Neural progenitor cell (in vitro differentiated cells): ENCODE data around the gene U2AF2. TPM values are rescaled to one million over a fixed set of nuclear protein-coding genes. Genes with fewer than 3 reads are reported as not detected.
A peak's percentile ranks its signal among the peaks of the same experiment; 100 is the strongest.

Experiments used
- DNase-seq: peaks from one replicate; pipeline ENCODE4 v3.0.0-alpha.2; 2016; ENCODE audit warnings: low spot score
- H2AFZ ChIP-seq: fragments of 200-600 bp; sonication (generic); replicated peaks from 2 replicates; pipeline ENCODE4 v1.6.1; 2016; ENCODE audit warnings: antibody characterized with exemption
- H3F3A ChIP-seq: fragments of 200-600 bp; sonication (generic); 2 replicates; pipeline ENCODE4 v1.6.1; 2016; ENCODE audit warnings: antibody characterized with exemption, low read depth
- H3K27ac ChIP-seq: fragments of 200-600 bp; sonication (generic); 2 replicates; pipeline ENCODE4 v1.5.1; 2016; ENCODE audit warnings: mild to moderate bottlenecking
- H3K27me3 ChIP-seq: fragments of 200-600 bp; sonication (generic); 2 replicates; pipeline ENCODE4 v1.6.1; 2016; ENCODE audit warnings: mild to moderate bottlenecking, moderate library complexity
- H3K36me3 ChIP-seq: fragments of 200-600 bp; sonication (generic); 2 replicates; pipeline ENCODE4 v1.5.1; 2016
- H3K4me1 ChIP-seq: fragments of 200-600 bp; sonication (generic); 2 replicates; pipeline ENCODE4 v1.6.1; 2016; ENCODE audit warnings: mixed run types
- H3K4me2 ChIP-seq: fragments of 200-600 bp; sonication (generic); 2 replicates; pipeline ENCODE4 v1.6.1; 2016
- H3K4me3 ChIP-seq: fragments of 200-600 bp; sonication (generic); 2 replicates; pipeline ENCODE4 v1.5.1; 2016
- H3K79me2 ChIP-seq: fragments of 200-600 bp; sonication (generic); 2 replicates; pipeline ENCODE4 v1.6.1; 2016; ENCODE audit warnings: low read depth
- H3K9ac ChIP-seq: fragments of 200-600 bp; sonication (generic); 2 replicates; pipeline ENCODE4 v1.6.1; 2016
- H3K9me3 ChIP-seq: fragments of 200-600 bp; sonication (generic); 2 replicates; pipeline ENCODE4 v1.5.1; 2016; ENCODE audit warnings: low read depth
- H4K20me1 ChIP-seq: fragments of 200-600 bp; sonication (generic); 2 replicates; pipeline ENCODE4 v1.6.1; 2016; ENCODE audit warnings: low read depth
- H3K27ac Mint-ChIP-seq: 3 replicates; pipeline ENCODE4 v1.8.0; 2021; ENCODE audit warnings: mixed read lengths
- H3K27me3 Mint-ChIP-seq: 2 replicates; pipeline ENCODE4 v1.8.0; 2022; ENCODE audit warnings: low read depth, mild to moderate bottlenecking, inconsistent platforms, moderate library complexity, mixed read lengths; ENCODE audit not compliant: insufficient read depth
- H3K36me3 Mint-ChIP-seq: 3 replicates; pipeline ENCODE4 v1.8.0; 2021; ENCODE audit warnings: mixed read lengths
- H3K4me1 Mint-ChIP-seq: 3 replicates; pipeline ENCODE4 v1.8.0; 2021; ENCODE audit warnings: mixed read lengths
- H3K4me3 Mint-ChIP-seq: 3 replicates; pipeline ENCODE4 v1.8.0; 2021; ENCODE audit warnings: mild to moderate bottlenecking, moderate library complexity, mixed read lengths
- H3K9me3 Mint-ChIP-seq: 3 replicates; pipeline ENCODE4 v1.8.0; 2020; ENCODE audit warnings: mixed read lengths
- EZH2 ChIP-seq: fragments of 200-600 bp; sonication (generic); IDR thresholded peaks from 2 replicates; pipeline ENCODE4 v1.6.1; 2017; ENCODE audit warnings: antibody characterized with exemption, mild to moderate bottlenecking, moderate library complexity
- EZH2phosphoT487 ChIP-seq: fragments of 200-600 bp; sonication (generic); IDR thresholded peaks from 2 replicates; pipeline ENCODE4 v1.6.1; 2017; ENCODE audit warnings: antibody characterized with exemption
- total RNA-seq: library from RNA; depleted of rRNA; stranded (reverse); fragments of >200 nt; gene quantifications from 2 replicates; pipeline ENCODE4 v1.2.3, GENCODE V29; 2015; ENCODE audit warnings: low replicate concordance
- TF ChIP-seq, protein P1 (sequence below): fragments of 200-600 bp; sonication (generic); IDR thresholded peaks from 2 replicates; pipeline ENCODE4 v1.5.1; 2017; ENCODE audit warnings: antibody characterized with exemption, mild to moderate bottlenecking

The U2AF2 gene
- total RNA-seq, 1 donor from 2014 or later: 124 TPM

DNA sequence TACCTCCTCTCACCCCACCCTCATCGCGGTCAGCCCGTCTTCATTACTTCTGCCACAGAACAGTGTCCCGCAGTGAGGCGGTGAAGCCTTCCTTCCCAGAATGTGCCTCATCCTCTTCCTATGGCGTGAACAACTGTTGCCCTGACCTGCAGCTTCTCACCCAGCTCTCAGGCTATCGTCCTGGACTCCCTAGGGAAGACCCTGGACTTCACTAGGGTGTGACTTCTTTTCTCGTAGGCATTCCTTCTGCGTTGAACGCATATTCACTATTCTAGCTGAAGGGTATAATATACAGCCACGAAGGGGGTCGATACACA is 48.4 kb upstream of the U2AF2 start:
- Mint-ChIP-seq H3K27me3 (peaks cover 2% of the 10 kb centered on the region), H3K27ac (peak overlapping the region; percentile 88), H3K4me3 (peak overlapping the region; percentile 94), H3K9me3 (peaks cover 8% of the 10 kb centered on the region), H3K4me1 (peaks cover 41% of the 10 kb centered on the region), H3K36me3 (peaks cover 18% of the 10 kb centered on the region)
- H3K4me3 ChIP-seq: peak overlapping the region; percentile 85
- H3K4me2 ChIP-seq: peak overlapping the region; percentile 85
- no peak overlapping the region for H2AFZ ChIP-seq
- no peaks in the 10 kb centered on the region for H3K9me3 ChIP-seq
- DNase-seq: no peak
- TF ChIP-seq EZH2 (no peak), EZH2phosphoT487 (no peak)
- TF ChIP-seq, protein P1, sequence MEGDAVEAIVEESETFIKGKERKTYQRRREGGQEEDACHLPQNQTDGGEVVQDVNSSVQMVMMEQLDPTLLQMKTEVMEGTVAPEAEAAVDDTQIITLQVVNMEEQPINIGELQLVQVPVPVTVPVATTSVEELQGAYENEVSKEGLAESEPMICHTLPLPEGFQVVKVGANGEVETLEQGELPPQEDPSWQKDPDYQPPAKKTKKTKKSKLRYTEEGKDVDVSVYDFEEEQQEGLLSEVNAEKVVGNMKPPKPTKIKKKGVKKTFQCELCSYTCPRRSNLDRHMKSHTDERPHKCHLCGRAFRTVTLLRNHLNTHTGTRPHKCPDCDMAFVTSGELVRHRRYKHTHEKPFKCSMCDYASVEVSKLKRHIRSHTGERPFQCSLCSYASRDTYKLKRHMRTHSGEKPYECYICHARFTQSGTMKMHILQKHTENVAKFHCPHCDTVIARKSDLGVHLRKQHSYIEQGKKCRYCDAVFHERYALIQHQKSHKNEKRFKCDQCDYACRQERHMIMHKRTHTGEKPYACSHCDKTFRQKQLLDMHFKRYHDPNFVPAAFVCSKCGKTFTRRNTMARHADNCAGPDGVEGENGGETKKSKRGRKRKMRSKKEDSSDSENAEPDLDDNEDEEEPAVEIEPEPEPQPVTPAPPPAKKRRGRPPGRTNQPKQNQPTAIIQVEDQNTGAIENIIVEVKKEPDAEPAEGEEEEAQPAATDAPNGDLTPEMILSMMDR: no peak
- peaks cover 7% of the 10 kb centered on the region for H3K4me1 ChIP-seq
- peak overlapping the region; percentile 15 for H3K9ac ChIP-seq
- H3K79me2 ChIP-seq: peaks cover 45% of the 10 kb centered on the region
- H3K27ac ChIP-seq: no peak overlapping the region
- H3K27me3 ChIP-seq: no peaks in the 10 kb centered on the region
- H4K20me1 ChIP-seq: peaks cover 47% of the 10 kb centered on the region
- no peaks in the 10 kb centered on the region for H3K36me3 ChIP-seq
- peaks cover 39% of the 10 kb centered on the region for H3F3A ChIP-seq

- H3K4me3 Mint-ChIP-seq: peak overlapping the region; percentile 94
- H3K9me3 Mint-ChIP-seq: peaks cover 5% of the 10 kb centered on the region
- H2AFZ ChIP-seq: no peak overlapping the region
- peaks cover 7% of the 10 kb centered on the region for H3K4me1 ChIP-seq
- peaks cover 35% of the 10 kb centered on the region for H3F3A ChIP-seq
- no peaks in the 10 kb centered on the region for H3K9me3 ChIP-seq
- peak overlapping the region; percentile 85 for H3K4me3 ChIP-seq
- peak overlapping the region; percentile 85 for H3K4me2 ChIP-seq
- H3K4me1 Mint-ChIP-seq: peaks cover 38% of the 10 kb centered on the region
- H3K79me2 ChIP-seq: peaks cover 45% of the 10 kb centered on the region
- H3K36me3 Mint-ChIP-seq: peaks cover 15% of the 10 kb centered on the region
- no peaks in the 10 kb centered on the region for H3K27me3 ChIP-seq
- no peak overlapping the region for H3K27ac Mint-ChIP-seq
- peak overlapping the region; percentile 15 for H3K9ac ChIP-seq
- H4K20me1 ChIP-seq: peaks cover 51% of the 10 kb centered on the region
- no peaks in the 10 kb centered on the region for H3K27me3 Mint-ChIP-seq
- H3K27ac ChIP-seq: no peak overlapping the region
- TF ChIP-seq, protein P1: no peak
- TF ChIP-seq EZH2phosphoT487 (no peak), EZH2 (no peak)
- DNase-seq: no peak
- no peaks in the 10 kb centered on the region for H3K36me3 ChIP-seq
Measured at GRCh38 chr19:55606817-55607216, 48.0 kb upstream of the U2AF2 start.

GRCh38 chr19:55609326-55609725 is 45.5 kb upstream of the U2AF2 start:
- Mint-ChIP-seq H3K36me3 (peaks cover 20% of the 10 kb centered on the region), H3K4me1 (peaks cover 36% of the 10 kb centered on the region), H3K4me3 (no peak overlapping the region), H3K9me3 (no peaks in the 10 kb centered on the region), H3K27me3 (peaks cover 2% of the 10 kb centered on the region), H3K27ac (no peak overlapping the region)
- Histone ChIP-seq H3K79me2 (peaks cover 45% of the 10 kb centered on the region), H3K9ac (no peak overlapping the region), H3K4me3 (no peak overlapping the region), H3K36me3 (no peaks in the 10 kb centered on the region), H3K4me1 (peaks cover 7% of the 10 kb centered on the region), H2AFZ (no peak overlapping the region), H3F3A (peaks cover 23% of the 10 kb centered on the region), H3K27ac (no peak overlapping the region), H3K27me3 (no peaks in the 10 kb centered on the region), H3K9me3 (no peaks in the 10 kb centered on the region), H4K20me1 (peaks cover 64% of the 10 kb centered on the region), H3K4me2 (no peak overlapping the region)
- TF ChIP-seq EZH2 (no peak), EZH2phosphoT487 (no peak)
- TF ChIP-seq, protein P1: no peak
- no peak for DNase-seq
